ENCODE results near the gene PRELP.

GRCh38 chr1:203480525-203481084, 5.0 kb downstream of the PRELP start:
- TF ChIP-seq POLR2A (IDR thresholded peaks at IDR 0.05): no peak
- no peak for TF ChIP-seq CTCF (IDR thresholded peaks at IDR 0.05)
- no peak for TF ChIP-seq EP300 (IDR thresholded peaks at IDR 0.05)
